ENCODE results near the gene TARS2. TPM values are rescaled to one million over a fixed set of nuclear protein-coding genes. Genes with fewer than 3 reads are reported as not detected.

The TARS2 gene
- total RNA-seq, 4 donors from 2014 or later = 8.2 to 16.7 (median 15.9) TPM

DNA sequence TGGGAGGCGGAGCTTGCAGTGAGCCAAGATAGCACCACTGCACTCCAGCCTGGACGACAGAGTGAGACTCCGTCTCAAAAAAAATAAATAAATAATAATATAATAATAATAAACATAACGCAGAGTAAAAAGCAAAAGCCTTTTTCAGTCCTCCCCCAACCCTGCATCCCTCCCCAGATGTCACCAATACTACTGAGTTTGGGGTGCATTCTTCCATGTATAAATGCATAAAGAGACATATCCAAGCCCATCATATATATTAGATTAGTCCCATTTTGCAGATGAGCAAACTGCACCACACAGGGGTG is 61.1 kb downstream of the TARS2 start:
- TF ChIP-seq, protein P1, sequence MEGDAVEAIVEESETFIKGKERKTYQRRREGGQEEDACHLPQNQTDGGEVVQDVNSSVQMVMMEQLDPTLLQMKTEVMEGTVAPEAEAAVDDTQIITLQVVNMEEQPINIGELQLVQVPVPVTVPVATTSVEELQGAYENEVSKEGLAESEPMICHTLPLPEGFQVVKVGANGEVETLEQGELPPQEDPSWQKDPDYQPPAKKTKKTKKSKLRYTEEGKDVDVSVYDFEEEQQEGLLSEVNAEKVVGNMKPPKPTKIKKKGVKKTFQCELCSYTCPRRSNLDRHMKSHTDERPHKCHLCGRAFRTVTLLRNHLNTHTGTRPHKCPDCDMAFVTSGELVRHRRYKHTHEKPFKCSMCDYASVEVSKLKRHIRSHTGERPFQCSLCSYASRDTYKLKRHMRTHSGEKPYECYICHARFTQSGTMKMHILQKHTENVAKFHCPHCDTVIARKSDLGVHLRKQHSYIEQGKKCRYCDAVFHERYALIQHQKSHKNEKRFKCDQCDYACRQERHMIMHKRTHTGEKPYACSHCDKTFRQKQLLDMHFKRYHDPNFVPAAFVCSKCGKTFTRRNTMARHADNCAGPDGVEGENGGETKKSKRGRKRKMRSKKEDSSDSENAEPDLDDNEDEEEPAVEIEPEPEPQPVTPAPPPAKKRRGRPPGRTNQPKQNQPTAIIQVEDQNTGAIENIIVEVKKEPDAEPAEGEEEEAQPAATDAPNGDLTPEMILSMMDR (IDR thresholded peaks at IDR 0.05; ENCODE audit: low read depth) = no peak

GRCh38 chr1:150548632-150549495 is 61.6 kb downstream of the TARS2 start, which contains the start of gene ADAMTSL4:
Gene ADAMTSL4 (plus strand): TSS chr1:150549408. CDS start chr1:150552289, 2,881 bp downstream.
- TF ChIP-seq, protein P1 (IDR thresholded peaks at IDR 0.05; ENCODE audit: low read depth) = no peak

- TF ChIP-seq, protein P1 (IDR thresholded peaks at IDR 0.05; ENCODE audit: low read depth) = no peak
Observed at GRCh38 chr1:150549496-150550221, 62.4 kb downstream of the TARS2 start.

- TF ChIP-seq, protein P1 (IDR thresholded peaks at IDR 0.05; ENCODE audit: low read depth) = no peak
Observed at GRCh38 chr1:150550222-150551050, 63.2 kb downstream of the TARS2 start.

DNA sequence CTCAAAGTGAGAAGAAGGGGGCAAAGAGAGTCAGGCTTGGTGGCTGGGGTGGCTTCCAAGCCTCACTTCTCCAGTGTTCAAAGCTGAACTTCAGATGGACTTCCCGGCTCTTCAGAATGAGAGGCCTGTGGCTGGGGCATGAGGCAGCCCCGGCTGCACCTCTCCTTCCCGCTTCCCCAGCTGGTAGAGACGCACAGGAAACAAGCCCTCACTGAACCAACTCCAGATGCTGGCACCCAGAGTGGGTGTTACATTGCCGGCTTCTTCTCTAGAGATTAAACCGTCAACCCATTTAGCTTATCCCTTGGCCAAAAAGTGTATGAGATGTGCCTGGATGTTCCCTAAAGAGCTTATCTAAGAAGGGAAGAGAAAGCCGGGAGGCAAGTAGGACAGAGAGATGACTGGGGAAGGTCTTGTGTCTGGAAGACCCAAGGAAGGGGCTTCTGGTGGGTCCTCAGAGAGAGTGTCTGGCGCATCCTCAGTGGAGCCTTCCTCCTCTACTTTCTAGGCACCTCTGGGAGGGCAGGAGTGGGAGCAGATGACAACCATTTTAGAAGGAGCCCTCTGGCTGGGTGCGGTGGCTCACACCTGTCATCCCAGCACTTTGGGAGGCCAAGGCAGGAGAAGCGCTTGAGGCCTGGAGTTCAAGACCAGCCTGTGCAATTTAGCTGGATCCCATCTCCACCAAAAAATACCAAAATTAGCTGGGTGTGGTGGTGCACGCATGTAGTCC is 64.0 kb downstream of the TARS2 start:
- TF ChIP-seq, protein P1 (IDR thresholded peaks at IDR 0.05; ENCODE audit: low read depth) = no peak

DNA sequence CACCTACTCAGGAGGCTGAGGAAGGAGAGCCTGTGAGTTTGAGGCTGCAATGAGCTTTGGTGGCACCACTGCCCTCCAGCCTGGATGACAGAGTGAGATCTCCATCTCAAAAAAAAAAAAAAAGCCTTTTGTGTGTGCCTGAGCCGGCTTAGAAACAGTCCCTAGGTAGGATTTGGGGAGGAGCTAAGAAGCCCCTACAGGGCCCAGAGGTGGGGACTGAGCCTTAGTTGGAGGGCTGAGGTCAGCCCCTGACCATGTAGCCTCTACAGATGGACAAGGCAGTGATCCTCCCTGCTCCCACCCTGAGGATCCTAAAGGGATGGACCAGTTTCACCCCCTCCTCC is 64.5 kb downstream of the TARS2 start:
- TF ChIP-seq, protein P1 (IDR thresholded peaks at IDR 0.05; ENCODE audit: low read depth) = no peak

Measured in subcutaneous adipose tissue (tissue), 4 donors.